ENCODE data around the gene NFIX.

Gene NFIX

DNA sequence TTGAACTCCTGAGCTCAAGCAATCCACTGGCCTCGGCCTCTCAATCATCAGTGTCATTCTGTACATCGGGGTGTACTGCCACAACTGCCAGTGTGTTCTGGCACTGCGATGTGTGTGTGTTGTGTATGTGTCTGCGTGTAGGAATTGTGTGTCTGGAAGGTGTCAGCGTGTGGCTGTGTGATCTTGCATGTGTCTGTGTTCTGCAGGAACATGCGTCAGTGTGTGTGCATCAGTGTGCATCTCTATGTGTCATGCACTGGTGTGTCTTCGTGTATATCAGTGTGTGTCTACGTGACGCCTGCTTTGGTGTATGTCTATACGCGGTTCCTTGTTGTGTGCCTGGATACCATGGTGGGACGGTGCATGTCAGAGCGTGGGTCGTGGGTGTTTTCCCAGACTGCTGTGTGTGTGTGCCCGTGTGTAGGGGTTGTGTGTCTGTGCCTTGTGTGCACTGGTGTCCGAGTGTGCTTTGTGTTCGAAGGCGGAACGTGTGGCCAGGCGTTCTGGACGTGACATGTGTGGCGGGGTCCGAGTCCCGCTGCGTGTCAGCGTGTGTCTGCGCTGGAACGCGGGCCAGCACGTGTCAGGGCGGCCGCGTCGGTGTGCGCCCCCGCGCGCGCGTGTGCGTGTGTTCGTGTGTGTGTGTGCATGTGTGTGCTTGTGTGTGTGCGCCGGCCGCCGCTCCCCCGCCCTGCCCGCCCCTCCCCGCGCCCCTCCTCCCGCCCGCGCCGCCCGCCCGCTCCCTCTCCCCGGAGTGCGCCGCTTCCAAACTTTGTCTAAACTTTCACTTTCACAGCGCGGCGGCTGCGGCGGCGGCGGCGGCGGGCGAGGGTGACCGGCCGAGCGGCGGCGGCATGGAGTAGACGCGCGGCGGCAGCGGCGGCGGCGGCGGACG is at the start of gene NFIX:
TSS of gene NFIX (plus strand) at position 775 of the 895 bp plus-strand sequence. CDS start 363 bp downstream, outside the sequence.
- H3K4me3 ChIP-seq (ENCODE audit: low read length): peak within 1 kb of the TSS; percentile 71
- TF ChIP-seq CTCF (conservative IDR thresholded peaks at IDR 0.05; ENCODE audit: low read depth, low read length): no peak
- DNase-seq (ENCODE audit: low read depth): no peak

- DNase-seq (ENCODE audit: low read depth): peak; percentile 90
- H3K4me3 ChIP-seq (ENCODE audit: low read length): peak within 1 kb of the TSS; percentile 79
- TF ChIP-seq CTCF (conservative IDR thresholded peaks at IDR 0.05; ENCODE audit: low read depth, low read length): no peak
Observed at GRCh38 chr19:12945479-12946091, 49.7 kb upstream of the NFIX start, which contains the start of gene RAD23A. RAD23A (plus strand) TSS chr19:12945862; CDS start chr19:12945949, 87 bp downstream.

- peak; percentile 55 for DNase-seq (ENCODE audit: low read depth)
- TF ChIP-seq CTCF (conservative IDR thresholded peaks at IDR 0.05; ENCODE audit: low read depth, low read length): no peak
- H3K4me3 ChIP-seq (ENCODE audit: low read length): peak overlapping the region; percentile 79
Observed at GRCh38 chr19:12946092-12946721, 49.1 kb upstream of the NFIX start.

DNA sequence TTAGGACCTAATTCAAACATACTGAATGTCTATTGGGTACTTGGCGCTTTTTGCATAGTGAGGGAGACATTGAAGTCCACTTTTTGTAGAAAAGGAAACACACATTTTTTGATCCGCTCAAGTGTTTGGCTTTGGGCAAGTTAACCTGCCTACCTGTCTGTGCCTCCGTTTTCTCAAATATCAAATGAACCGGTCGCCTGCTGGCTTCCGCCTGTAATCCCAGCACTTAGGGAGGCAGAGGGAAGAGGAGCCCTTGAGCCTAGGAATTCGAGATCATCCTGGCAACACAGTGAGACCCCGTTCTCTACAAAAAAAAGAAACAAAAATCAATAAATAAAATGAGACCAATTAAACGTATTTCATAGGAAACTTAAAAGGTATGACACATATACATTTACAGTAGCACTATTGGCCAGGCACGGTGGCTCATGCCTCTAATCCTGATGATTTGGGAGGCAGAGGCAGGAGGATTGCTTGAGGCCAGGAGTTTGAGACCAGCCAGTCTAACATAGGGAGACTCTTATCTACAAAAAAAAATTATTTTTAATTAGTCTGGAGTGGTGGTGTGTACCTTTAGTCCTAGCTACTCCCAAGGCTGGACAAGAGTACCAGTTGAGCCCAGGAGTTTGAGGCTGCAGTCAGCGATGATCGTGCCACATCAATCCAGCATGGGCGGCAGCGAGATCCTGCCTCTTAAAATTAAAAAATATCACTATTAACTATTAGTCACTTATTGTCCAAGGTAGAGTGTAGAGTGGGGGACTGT is 48.4 kb upstream of the NFIX start:
- no peak for TF ChIP-seq CTCF (conservative IDR thresholded peaks at IDR 0.05; ENCODE audit: low read depth, low read length)
- H3K4me3 ChIP-seq (ENCODE audit: low read length): peak overlapping the region; percentile 79

DNA sequence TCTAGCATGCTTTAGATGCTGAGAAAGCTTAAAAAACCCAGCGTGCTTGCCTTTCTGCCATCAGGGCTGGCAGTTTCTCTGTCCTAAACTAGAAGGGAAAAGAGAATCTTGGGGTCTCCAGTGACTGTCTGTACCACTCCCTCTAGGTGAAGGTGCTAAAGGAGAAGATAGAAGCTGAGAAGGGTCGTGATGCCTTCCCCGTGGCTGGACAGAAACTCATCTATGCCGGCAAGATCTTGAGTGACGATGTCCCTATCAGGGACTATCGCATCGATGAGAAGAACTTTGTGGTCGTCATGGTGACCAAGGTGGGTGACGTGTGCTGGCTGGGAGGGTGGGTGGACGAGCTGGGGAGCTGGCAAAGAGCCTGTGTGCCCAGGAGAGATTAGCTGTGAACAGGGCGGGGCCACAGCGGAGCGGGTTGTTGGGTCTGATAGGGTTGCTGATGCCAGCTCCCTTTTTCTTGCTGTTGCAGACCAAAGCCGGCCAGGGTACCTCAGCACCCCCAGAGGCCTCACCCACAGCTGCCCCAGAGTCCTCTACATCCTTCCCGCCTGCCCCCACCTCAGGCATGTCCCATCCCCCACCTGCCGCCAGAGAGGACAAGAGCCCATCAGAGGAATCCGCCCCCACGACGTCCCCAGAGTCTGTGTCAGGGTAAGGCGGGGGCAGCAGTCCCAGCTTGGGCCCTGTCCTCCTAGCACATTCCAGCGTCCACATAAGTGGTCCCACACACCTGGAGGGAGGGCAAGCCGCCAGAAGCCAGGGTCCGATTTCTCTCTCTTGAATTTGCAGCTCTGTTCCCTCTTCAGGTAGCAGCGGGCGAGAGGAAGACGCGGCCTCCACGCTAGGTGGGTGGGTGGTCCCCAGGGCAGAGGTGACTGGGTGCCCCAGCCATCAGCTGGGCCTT is 47.3 kb upstream of the NFIX start:
- no peak overlapping the region for H3K4me3 ChIP-seq (ENCODE audit: low read length)
- no peak for TF ChIP-seq CTCF (conservative IDR thresholded peaks at IDR 0.05; ENCODE audit: low read depth, low read length)
- no peak for DNase-seq (ENCODE audit: low read depth)

More for the DNA sequence above, 48.4 kb upstream of the NFIX start:
- no peak for DNase-seq (ENCODE audit: low read depth)

All from retinal pigment epithelial cell (primary cell).